HG02610 (cell line): ENCODE data around the gene BID.

Source experiments
- ATAC-seq: cut with Tn5 transposase; IDR thresholded peaks from one replicate; pipeline ENCODE4 v1.9.1; 2021; ENCODE audit warnings: mild to moderate bottlenecking, moderate library complexity; ENCODE audit not compliant: unreplicated experiment

The BID gene

GRCh38 chr22:17774206-17774925, at the start of gene BID:
Gene BID, minus strand, starts transcription at chr22:17774469. Its CDS starts 24,353 bp downstream, at chr22:17750116.
- peak; percentile 20 for ATAC-seq

GRCh38 chr22:17823964-17824363, 49.7 kb upstream of the BID start:
- no peak for ATAC-seq

DNA sequence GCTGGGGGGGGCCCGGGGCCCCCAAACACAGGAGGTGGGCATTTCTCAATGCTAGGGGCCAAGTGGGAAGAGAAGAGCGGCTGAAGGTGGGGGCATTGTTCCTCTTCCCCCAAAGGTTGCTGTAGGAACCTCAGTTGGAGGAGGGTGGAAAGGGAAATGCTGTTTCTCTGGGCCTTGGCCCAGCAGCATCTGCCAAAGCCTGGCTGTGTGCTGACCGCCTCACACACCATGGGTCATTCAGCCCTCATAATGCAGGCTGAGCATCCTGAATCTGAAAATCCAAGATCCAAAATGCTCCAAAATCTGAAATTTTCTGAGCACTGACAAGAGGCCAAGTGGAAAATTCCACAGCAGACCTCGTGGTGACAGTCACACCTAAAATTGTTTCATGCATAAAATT, 49.0 kb upstream of the BID start:
- ATAC-seq = no peak

GRCh38 chr22:17822087-17822486, 47.8 kb upstream of the BID start:
- ATAC-seq = no peak

DNA sequence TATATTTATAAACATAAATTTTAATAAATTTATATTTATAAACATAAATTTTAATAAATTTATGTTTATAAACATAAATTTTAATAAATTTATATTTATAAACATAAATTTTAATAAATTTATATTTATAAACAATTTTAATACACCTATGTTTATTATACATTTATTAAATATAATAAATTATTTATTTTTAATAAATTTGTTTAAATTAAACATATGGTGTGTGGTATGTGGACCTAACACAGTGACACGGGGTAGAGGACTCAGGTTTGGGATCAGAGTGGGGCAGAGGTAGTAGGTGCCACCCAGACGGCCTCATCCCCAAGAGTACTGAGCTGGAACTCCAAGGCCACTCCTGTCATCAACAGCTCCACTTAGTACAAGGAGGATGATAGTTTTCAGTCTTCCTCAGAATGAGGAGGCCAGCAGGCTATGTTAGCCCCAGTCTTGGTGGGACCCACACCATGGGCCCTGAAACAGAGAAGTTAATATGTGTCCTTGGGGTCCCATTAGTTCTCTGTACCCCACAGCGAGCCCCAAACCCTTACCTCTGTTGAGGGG, 46.7 kb upstream of the BID start:
- ATAC-seq = no peak

DNA sequence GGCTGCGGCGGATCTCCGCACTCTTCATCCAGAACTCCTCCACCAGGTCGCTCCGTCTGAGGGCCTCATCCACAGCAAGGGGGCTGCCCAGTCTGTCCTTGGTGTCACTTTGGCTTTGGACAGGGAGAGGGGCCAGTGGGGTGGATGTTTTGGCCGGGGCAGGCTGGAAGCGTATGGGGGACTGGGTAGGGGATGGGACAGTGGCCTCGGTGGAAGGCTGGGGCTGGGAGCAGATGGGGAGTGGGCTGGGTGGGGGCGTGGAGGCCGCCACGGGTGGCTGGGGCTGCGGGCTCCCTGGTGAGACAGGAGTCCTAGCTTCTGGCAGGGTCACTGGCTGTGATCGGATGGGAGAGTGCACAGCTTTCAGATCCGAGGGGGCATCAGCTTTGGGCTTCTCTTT, 44.4 kb upstream of the BID start:
- ATAC-seq = no peak

GRCh38 chr22:17818180-17818579, 43.9 kb upstream of the BID start:
- ATAC-seq = no peak

GRCh38 chr22:17817511-17818065, 43.3 kb upstream of the BID start:
- no peak for ATAC-seq

GRCh38 chr22:17817079-17817478, 42.8 kb upstream of the BID start:
- no peak for ATAC-seq

GRCh38 chr22:17816649-17817048, 42.4 kb upstream of the BID start:
- ATAC-seq = no peak

DNA sequence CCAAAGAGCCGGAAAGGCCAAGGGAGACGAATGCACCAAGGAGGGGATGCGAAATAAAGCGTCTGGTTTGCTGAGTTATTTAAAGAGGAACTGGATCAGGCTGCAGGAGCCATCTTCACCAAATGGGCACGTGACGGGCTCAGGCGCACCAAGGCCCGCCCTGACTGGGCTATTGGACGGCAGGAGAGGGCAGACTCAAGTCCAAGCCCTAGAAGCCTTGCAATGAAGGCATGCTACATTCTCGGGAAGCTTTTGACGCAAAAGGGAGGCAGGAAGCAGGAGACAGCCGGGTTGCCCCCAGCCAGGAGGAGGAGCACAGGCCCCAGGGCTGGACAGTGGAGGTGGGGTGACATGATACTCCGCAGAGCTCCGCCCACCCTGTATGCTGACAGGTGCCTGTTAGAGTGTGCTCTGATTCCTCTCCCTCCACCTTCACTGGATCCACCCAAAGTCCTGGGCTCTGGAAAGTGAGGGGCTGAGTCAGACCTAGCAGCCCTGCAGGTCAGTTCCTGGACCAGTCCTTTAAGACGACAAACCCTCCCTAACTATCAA, 41.5 kb upstream of the BID start:
- ATAC-seq = no peak

DNA sequence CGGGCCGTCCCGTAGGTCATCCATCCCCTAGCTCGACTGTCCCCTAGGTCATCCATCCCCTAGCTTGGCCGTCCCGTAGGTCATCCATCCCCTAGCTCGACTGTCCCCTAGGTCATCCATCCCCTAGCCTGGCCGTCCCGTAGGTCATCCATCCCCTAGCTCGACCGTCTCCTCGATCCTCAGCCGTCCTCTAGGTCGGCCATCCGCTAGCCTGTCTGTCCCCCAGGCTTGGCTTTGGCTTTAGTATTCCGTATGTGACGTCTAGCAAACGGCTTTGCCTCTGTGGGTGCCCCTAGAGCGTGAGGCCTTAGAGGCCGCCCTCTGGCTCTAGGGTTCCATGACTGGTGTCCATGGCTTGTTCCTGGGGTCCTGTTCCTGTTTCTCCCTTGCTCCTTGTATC, 40.6 kb upstream of the BID start:
- no peak for ATAC-seq

GRCh38 chr22:17814084-17814483, 39.8 kb upstream of the BID start:
- ATAC-seq = no peak

- no peak for ATAC-seq
Measured at GRCh38 chr22:17811119-17811518, 36.9 kb upstream of the BID start.

DNA sequence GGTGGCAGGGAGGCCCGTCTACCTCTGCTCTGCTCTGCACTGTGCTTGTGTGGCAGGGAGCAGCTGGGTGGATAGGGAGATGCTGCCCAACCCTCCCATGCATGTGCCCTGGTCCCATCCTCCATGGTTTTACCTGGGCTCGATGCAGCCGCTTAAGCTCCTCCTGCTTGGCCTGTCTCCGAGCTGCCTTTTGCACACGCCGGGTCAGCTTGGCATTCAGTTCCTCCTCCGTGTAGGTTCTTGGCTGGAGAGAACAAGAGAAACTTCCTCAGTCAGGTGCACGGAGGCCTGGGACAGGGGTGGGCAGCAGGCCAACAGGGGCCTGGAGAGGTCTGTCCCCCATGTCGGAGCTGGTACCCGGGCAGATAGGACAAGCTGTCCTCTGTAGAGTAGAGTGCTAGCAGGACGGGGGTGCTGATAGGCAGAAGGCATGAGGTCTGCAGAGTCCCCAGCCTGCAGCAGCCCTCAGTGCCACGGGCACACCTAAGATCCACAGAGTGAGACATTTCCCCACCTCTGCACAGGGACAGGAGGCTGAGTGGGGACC, 36.4 kb upstream of the BID start:
- ATAC-seq = no peak

GRCh38 chr22:17808693-17809403, 34.6 kb upstream of the BID start:
- ATAC-seq = no peak

DNA sequence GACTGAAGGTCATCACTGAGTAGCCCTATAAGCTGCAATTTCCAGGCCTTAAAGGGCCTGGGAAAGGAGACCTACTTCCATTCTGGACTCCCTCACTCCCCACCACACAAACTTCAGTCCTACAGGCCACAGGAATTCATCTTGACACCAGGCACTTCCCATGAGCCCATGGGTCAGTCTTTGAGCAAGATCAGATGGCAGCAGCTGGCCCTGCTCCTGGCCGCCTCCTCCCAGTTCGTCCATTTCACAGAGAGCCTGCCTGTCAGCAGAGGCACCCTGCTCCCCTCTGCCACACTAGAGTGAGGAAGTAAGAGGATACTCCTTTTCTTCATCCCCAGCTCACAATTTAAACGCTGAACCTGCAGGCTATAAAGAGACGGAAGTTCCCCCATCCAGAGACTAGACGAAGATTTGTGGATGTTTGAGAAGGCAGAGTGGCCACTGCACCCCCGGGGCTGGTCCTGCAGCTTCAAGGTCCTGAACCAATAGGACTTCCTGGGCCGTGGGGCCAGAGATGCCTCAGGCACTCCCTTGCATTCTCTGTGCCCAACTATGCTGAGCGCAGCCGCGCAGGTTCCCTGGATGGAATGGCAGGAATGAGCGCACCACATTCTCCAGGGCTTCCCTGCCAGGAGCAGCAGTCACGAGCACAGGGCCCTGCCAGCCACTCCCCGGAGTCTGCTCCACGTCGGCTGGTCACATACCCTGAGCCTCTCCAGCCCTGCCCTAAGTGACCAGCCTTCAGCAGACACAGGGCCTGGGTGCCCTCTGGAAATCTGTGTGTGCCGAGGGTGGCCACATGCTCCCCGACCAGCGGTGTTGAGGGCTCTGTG, 33.5 kb upstream of the BID start:
- no peak for ATAC-seq

GRCh38 chr22:17807086-17807485, 32.8 kb upstream of the BID start:
- no peak for ATAC-seq

- ATAC-seq = no peak
Measured at GRCh38 chr22:17806437-17806836, 32.2 kb upstream of the BID start.

GRCh38 chr22:17804331-17805080, 30.2 kb upstream of the BID start:
- no peak for ATAC-seq
